ENCODE data around the gene PEF1.

Gene PEF1

GRCh38 chr1:31607360-31607759 lies 37.3 kb downstream of the PEF1 start:
- TF ChIP-seq CTCF (IDR thresholded peaks at IDR 0.05; ENCODE audit: low read depth, low read length): no peak
- no peak for DNase-seq (ENCODE audit: extremely low read depth, low read depth)

- DNase-seq (ENCODE audit: extremely low read depth, low read depth): no peak
- TF ChIP-seq CTCF (IDR thresholded peaks at IDR 0.05; ENCODE audit: low read depth, low read length): no peak
These were observed 38.7 kb downstream of the PEF1 start for GRCh38 chr1:31605908-31606427.

- no peak for TF ChIP-seq CTCF (IDR thresholded peaks at IDR 0.05; ENCODE audit: low read depth, low read length)
These were observed 42.6 kb downstream of the PEF1 start for GRCh38 chr1:31602081-31602480.

GRCh38 chr1:31600641-31601040 lies 44.0 kb downstream of the PEF1 start:
- no peak for DNase-seq (ENCODE audit: extremely low read depth, low read depth)
- TF ChIP-seq CTCF (IDR thresholded peaks at IDR 0.05; ENCODE audit: low read depth, low read length): no peak

More at GRCh38 chr1:31602081-31602480, 42.6 kb downstream of the PEF1 start:
- DNase-seq (ENCODE audit: extremely low read depth, low read depth): no peak

GRCh38 chr1:31598980-31599379 lies 45.7 kb downstream of the PEF1 start:
- DNase-seq (ENCODE audit: extremely low read depth, low read depth): no peak
- TF ChIP-seq CTCF (IDR thresholded peaks at IDR 0.05; ENCODE audit: low read depth, low read length): no peak

GRCh38 chr1:31596737-31597097 lies 48.0 kb downstream of the PEF1 start:
- no peak for DNase-seq (ENCODE audit: extremely low read depth, low read depth)
- no peak for TF ChIP-seq CTCF (IDR thresholded peaks at IDR 0.05; ENCODE audit: low read depth, low read length)

- no peak for TF ChIP-seq CTCF (IDR thresholded peaks at IDR 0.05; ENCODE audit: low read depth, low read length)
- no peak for DNase-seq (ENCODE audit: extremely low read depth, low read depth)
These were observed 48.6 kb downstream of the PEF1 start for GRCh38 chr1:31595836-31596736.
